ENCODE data around the gene PRR15.
A peak's percentile ranks its signal among the peaks of the same experiment; 100 is the strongest.

Gene PRR15

GRCh38 chr7:29572558-29572957, 8.9 kb downstream of the PRR15 start:
- no peak for DNase-seq

GRCh38 chr7:29573567-29573966, 9.9 kb downstream of the PRR15 start:
- no peak for DNase-seq

GRCh38 chr7:29574659-29575058, 11.0 kb downstream of the PRR15 start:
- no peak for DNase-seq

- no peak for DNase-seq
Observed at GRCh38 chr7:29587195-29587808, 23.7 kb downstream of the PRR15 start.

- no peak for DNase-seq
Observed at GRCh38 chr7:29588212-29588611, 24.6 kb downstream of the PRR15 start.

GRCh38 chr7:29588900-29589696, 25.5 kb downstream of the PRR15 start:
- peak; percentile 8 for DNase-seq

GRCh38 chr7:29592866-29593265, 29.2 kb downstream of the PRR15 start:
- DNase-seq: no peak

GRCh38 chr7:29593459-29593858, 29.8 kb downstream of the PRR15 start:
- no peak for DNase-seq

- no peak for DNase-seq
Observed at GRCh38 chr7:29596593-29597178, 33.1 kb downstream of the PRR15 start.

- DNase-seq: no peak
Observed at GRCh38 chr7:29597266-29597665, 33.6 kb downstream of the PRR15 start.

- DNase-seq: no peak
Observed at GRCh38 chr7:29598137-29598536, 34.5 kb downstream of the PRR15 start.

GRCh38 chr7:29598613-29599012, 35.0 kb downstream of the PRR15 start:
- no peak for DNase-seq

- DNase-seq: no peak
Observed at GRCh38 chr7:29599026-29599425, 35.4 kb downstream of the PRR15 start.

- no peak for DNase-seq
Observed at GRCh38 chr7:29600661-29601060, 37.0 kb downstream of the PRR15 start.

GRCh38 chr7:29604052-29604451, 40.4 kb downstream of the PRR15 start:
- no peak for DNase-seq

GRCh38 chr7:29604702-29605101, 41.1 kb downstream of the PRR15 start:
- DNase-seq: no peak

GRCh38 chr7:29605671-29606070, 42.0 kb downstream of the PRR15 start:
- no peak for DNase-seq

GRCh38 chr7:29606287-29606721, 42.7 kb downstream of the PRR15 start:
- DNase-seq: no peak

- no peak for DNase-seq
Observed at GRCh38 chr7:29606830-29607229, 43.2 kb downstream of the PRR15 start.

- no peak for DNase-seq
Observed at GRCh38 chr7:29607259-29607658, 43.6 kb downstream of the PRR15 start.

GRCh38 chr7:29607889-29608288, 44.3 kb downstream of the PRR15 start:
- DNase-seq: no peak

GRCh38 chr7:29609162-29610037, 45.8 kb downstream of the PRR15 start:
- no peak for DNase-seq

GRCh38 chr7:29610086-29610485, 46.5 kb downstream of the PRR15 start:
- no peak for DNase-seq
